GM12878 (cell line): Measurements from ENCODE around the gene CRYL1. TPM values are rescaled to one million over a fixed set of nuclear protein-coding genes. Genes with fewer than 3 reads are reported as not detected.

ENCODE experiments used
- ATAC-seq: fragments of 200-7000 bp; cut with Tn5 transposase; 3 replicates; pipeline ENCODE4 v1.9.1; 2020; ENCODE audit warnings: mild to moderate bottlenecking, moderate library complexity
- BruUV-seq: library from RNA; stranded (reverse); fragments of 400-500 nt; replicated peaks from 2 replicates; lab custom pipeline; 2021; lab: Mats Ljungman, UMichigan
- CTCF ChIA-PET: fragments of 300-600 bp; sonication (Branson Sonifier 250); formaldehyde crosslinking; extraction: SDS; loops from one replicate; lab custom pipeline; 2021; ENCODE audit warnings: inconsistent platforms; lab: Yijun Ruan, JAX
- POLR2A ChIA-PET: fragments of 350-600 bp; formaldehyde crosslinking; extraction: SDS; loops from one replicate; lab custom pipeline; 2021; ENCODE audit warnings: inconsistent platforms; lab: Charles Lee
- RAD21 ChIA-PET: fragments of 300-600 bp; sonication (Branson Sonifier 250); formaldehyde crosslinking; loops from one replicate; lab custom pipeline; 2023; ENCODE audit warnings: antibody characterized with exemption; ENCODE audit not compliant: unreplicated experiment; lab: Charles Lee
- SMC1A ChIA-PET: fragments of 300-600 bp; sonication (Branson Sonifier 250); formaldehyde crosslinking; loops from one replicate; lab custom pipeline; 2023; ENCODE audit not compliant: unreplicated experiment, uncharacterized antibody; lab: Charles Lee
- DNase-seq: peaks from one replicate; pipeline ENCODE4 v3.0.0-alpha.2; 2011; ENCODE audit warnings: low read depth, low spot score
- FAIRE-seq: peaks from 3 replicates; lab custom pipeline; 2011; peaks lifted over from hg19 to GRCh38; lab: Jason Lieb, UNC
- H2AFZ ChIP-seq: 2 replicates; pipeline ENCODE4 v1.6.0; 2011; ENCODE audit warnings: low read depth, low read length, control low read depth; ENCODE audit not compliant: control insufficient read depth
- H3K27ac ChIP-seq: 2 replicates; pipeline ENCODE4 v1.5.1; 2011; ENCODE audit warnings: control low read depth; ENCODE audit not compliant: control insufficient read depth, insufficient read depth
- H3K27me3 ChIP-seq, 2 experiments: replicated peaks in 1 of 2; 2 replicates each; pipeline versions ENCODE4 v1.6.0 to v1.6.1; 2011; ENCODE audit warnings: low read length in 1 of 2; ENCODE audit not compliant: control insufficient read depth in 2 of 2, insufficient read depth in 2 of 2
- H3K36me3 ChIP-seq, 2 experiments: 2 replicates each; pipeline ENCODE4 v1.5.1; 2011; ENCODE audit warnings: low read length in 1 of 2; ENCODE audit not compliant: control insufficient read depth in 2 of 2, insufficient read depth in 2 of 2
- H3K4me1 ChIP-seq: 2 replicates; pipeline ENCODE4 v1.6.1; 2011; ENCODE audit warnings: mild to moderate bottlenecking, low read length, moderate library complexity, mixed read lengths; ENCODE audit not compliant: control insufficient read depth, insufficient read depth
- H3K4me2 ChIP-seq: 2 replicates; pipeline ENCODE4 v1.6.0; 2011; ENCODE audit warnings: control low read depth; ENCODE audit not compliant: control insufficient read depth, insufficient read depth
- H3K4me3 ChIP-seq: fragments of 200-600 bp; sonication (generic); 2 replicates; pipeline ENCODE4 v1.5.1; 2016
- H3K79me2 ChIP-seq: 2 replicates; pipeline ENCODE4 v1.6.0; 2011; ENCODE audit warnings: low read length; ENCODE audit not compliant: control insufficient read depth, insufficient read depth
- H3K9ac ChIP-seq: 2 replicates; pipeline ENCODE4 v1.8.0; 2011; ENCODE audit warnings: low read length, control low read depth, mixed read lengths; ENCODE audit not compliant: control insufficient read depth, insufficient read depth
- H3K9me3 ChIP-seq: replicated peaks from 3 replicates; pipeline ENCODE4 v1.5.1; 2011; ENCODE audit warnings: mild to moderate bottlenecking, low read length; ENCODE audit not compliant: control insufficient read depth, insufficient read depth
- H4K20me1 ChIP-seq: 2 replicates; pipeline ENCODE4 v1.6.0; 2011; ENCODE audit not compliant: control insufficient read depth, insufficient read depth
- CHD1 ChIP-seq: IDR thresholded peaks from 2 replicates; pipeline ENCODE4 v1.6.1; 2012; ENCODE audit warnings: low read depth, low read length, improper control_type of control experiment
- MEF2A ChIP-seq: IDR thresholded peaks from 2 replicates; pipeline ENCODE4 v1.6.1; 2011; ENCODE audit warnings: low read depth, mild to moderate bottlenecking, low read length, moderate library complexity; ENCODE audit not compliant: insufficient read depth
- MYB ChIP-seq: fragments of 150-350 bp; IDR thresholded peaks from 2 replicates; pipeline ENCODE4 v1.6.1; 2014; ENCODE audit warnings: mild to moderate bottlenecking, low read depth, low read length, borderline replicate concordance
- PAX5 ChIP-seq: IDR thresholded peaks from 2 replicates; pipeline ENCODE4 v1.6.1; 2011; ENCODE audit warnings: low read depth, low read length, borderline replicate concordance
- RAD51 ChIP-seq: fragments of 450-650 bp; IDR thresholded peaks from 2 replicates; pipeline ENCODE4 v1.6.1; 2016; ENCODE audit warnings: moderate library complexity, mild to moderate bottlenecking, inconsistent platforms
- WGBS: methylation state at CpG from one replicate; pipeline ENCODE4 v1.1.6; 2016; ENCODE audit warnings: low lambda C conversion rate; ENCODE audit not compliant: insufficient replicate concordance, insufficient coverage; ENCODE audit errors: missing lambda C conversion rate; 5-methylcytosine and 5-hydroxymethylcytosine counted together
- in situ Hi-C: fragments of 300-500 bp; cut with MboI; formaldehyde crosslinking; loops from 9 replicates; pipeline ENCODE4 v1.14.3; 2018; ENCODE audit warnings: mixed read lengths
- intact Hi-C: fragments of 100-400 bp; cut with micrococcal nuclease; formaldehyde crosslinking; loops from one replicate; pipeline ENCODE4 v1.14.2; 2022; ENCODE audit not compliant: unreplicated experiment
- polyA plus RNA-seq, 11 experiments: library from polyadenylated mRNA; depleted of rRNA in 4 of 11; unstranded in 6 of 11; stranded (reverse) in 5 of 11; fragments of >200 nt; fragmentation: Nextera tagmentation in 4 of 11; fragmentation: Illumina TruSeq in 1 of 11; extraction: Ambion mirVana in 4 of 11; extraction: Trizol in 1 of 11; gene quantifications; 1 replicate in 1 of 11; 2 replicates in 10 of 11; pipeline versions ENCODE4 v1.2.1 to v1.2.3, GENCODE V29; 2011 to 2016; ENCODE audit warnings: inconsistent platforms in 2 of 11, missing spikeins in 2 of 11, low read depth in 1 of 11
- total RNA-seq, 4 experiments: library from RNA; depleted of rRNA in 3 of 4; stranded (reverse); fragments of >200 nt in 3 of 4; fragmentation: Illumina TruSeq in 1 of 4; extraction: Trizol in 1 of 4; gene quantifications; 2 replicates each; pipeline versions ENCODE4 v1.2.1 to v1.2.3, GENCODE V29; 2013 to 2021
- TF ChIP-seq, protein P1 (sequence below): fragments of 150-350 bp; IDR thresholded peaks from 2 replicates; pipeline ENCODE4 v1.6.1; 2016; ENCODE audit warnings: low read depth, low read length
- TF ChIP-seq, protein P2 (sequence below): fragments of 450-650 bp; IDR thresholded peaks from 2 replicates; pipeline ENCODE4 v1.6.1; 2017; ENCODE audit warnings: mild to moderate bottlenecking, low read depth, inconsistent platforms; ENCODE audit not compliant: poor library complexity, severe bottlenecking
- TF ChIP-seq, protein P3 (sequence below): fragments of 450-650 bp; IDR thresholded peaks from 2 replicates; pipeline ENCODE4 v1.6.1; 2014; ENCODE audit warnings: mild to moderate bottlenecking
- TF ChIP-seq, protein P4 (sequence below): fragments of 450-650 bp; IDR thresholded peaks from 2 replicates; pipeline ENCODE4 v1.6.1; 2017; ENCODE audit warnings: mild to moderate bottlenecking, moderate library complexity

Gene CRYL1
- total and polyA plus RNA-seq, 10 of the 15 experiments (the other 5 are each of a cell fraction or from before 2014, with no cell fraction given) = 5.5 to 36.7 (median 12.2) TPM

DNA sequence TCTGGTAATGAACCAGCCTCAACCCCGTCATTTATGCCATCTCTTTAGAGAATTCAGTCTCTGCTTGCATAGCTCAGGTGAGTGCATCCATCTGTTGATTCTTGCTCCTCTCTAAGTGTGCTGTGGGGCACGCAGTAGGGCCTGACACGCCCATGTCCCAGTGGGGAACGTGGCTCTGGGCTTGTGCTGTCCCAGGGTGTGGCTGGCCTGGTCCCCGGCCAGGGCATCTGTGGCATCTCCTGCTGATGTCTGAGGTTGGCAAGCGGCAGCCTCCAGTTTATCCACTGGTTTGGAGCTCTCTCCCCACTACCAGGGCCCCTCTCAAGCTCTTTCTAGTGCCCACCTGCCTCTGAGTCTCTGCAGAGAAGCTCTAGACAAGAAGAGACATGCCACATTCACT lies 146.9 kb downstream of the CRYL1 start (continued):
- TF ChIP-seq, protein P1, sequence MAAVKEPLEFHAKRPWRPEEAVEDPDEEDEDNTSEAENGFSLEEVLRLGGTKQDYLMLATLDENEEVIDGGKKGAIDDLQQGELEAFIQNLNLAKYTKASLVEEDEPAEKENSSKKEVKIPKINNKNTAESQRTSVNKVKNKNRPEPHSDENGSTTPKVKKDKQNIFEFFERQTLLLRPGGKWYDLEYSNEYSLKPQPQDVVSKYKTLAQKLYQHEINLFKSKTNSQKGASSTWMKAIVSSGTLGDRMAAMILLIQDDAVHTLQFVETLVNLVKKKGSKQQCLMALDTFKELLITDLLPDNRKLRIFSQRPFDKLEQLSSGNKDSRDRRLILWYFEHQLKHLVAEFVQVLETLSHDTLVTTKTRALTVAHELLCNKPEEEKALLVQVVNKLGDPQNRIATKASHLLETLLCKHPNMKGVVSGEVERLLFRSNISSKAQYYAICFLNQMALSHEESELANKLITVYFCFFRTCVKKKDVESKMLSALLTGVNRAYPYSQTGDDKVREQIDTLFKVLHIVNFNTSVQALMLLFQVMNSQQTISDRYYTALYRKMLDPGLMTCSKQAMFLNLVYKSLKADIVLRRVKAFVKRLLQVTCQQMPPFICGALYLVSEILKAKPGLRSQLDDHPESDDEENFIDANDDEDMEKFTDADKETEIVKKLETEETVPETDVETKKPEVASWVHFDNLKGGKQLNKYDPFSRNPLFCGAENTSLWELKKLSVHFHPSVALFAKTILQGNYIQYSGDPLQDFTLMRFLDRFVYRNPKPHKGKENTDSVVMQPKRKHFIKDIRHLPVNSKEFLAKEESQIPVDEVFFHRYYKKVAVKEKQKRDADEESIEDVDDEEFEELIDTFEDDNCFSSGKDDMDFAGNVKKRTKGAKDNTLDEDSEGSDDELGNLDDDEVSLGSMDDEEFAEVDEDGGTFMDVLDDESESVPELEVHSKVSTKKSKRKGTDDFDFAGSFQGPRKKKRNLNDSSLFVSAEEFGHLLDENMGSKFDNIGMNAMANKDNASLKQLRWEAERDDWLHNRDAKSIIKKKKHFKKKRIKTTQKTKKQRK = no peak

DNA sequence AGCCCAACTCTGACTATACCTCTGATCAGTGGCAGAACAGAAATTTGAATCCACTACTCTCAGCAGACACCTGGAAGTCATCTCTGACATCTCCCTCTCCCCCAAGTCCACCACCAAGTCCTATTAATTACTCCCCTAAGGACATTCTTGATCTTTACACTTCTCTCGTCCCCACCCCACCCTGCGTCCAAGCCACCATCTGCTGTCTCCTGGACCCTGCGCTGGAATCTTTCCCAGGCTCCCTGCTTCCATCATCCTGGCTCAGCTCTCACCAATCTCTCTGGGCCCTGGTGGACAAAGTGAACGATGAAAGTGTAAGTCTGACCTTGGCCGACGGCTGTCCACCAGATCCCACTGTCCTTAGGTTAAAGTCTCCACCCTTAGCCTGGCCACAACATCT lies 147.9 kb downstream of the CRYL1 start:
- Histone ChIP-seq H3K4me3 (no peak overlapping the region), H4K20me1 (no peaks in the 10 kb centered on the region), H3K9me3 (no peaks in the 10 kb centered on the region), H3K4me1 (no peaks in the 10 kb centered on the region), H3K27ac (no peak overlapping the region), H3K79me2 (no peaks in the 10 kb centered on the region), H3K27me3 (no peaks in the 10 kb centered on the region), H2AFZ (no peak overlapping the region), H3K4me2 (no peak overlapping the region), H3K36me3 (no peaks in the 10 kb centered on the region), H3K9ac (no peak overlapping the region)
- ChIA-PET POLR2A (no interaction called here), SMC1A (no interaction called here), CTCF (no interaction called here), RAD21 (no interaction called here)
- ATAC-seq (no peak), FAIRE-seq (no peak), DNase-seq (no peak)
- 84% methylated on average over 6 of the region's 6 CpGs for WGBS
- intact Hi-C loops (no loop called here), in situ Hi-C loops (loop anchor here (5.0 kb wide), 1 partner anchor 50 kb away; no protein-coding TSS in a partner anchor)
- no TSS peak for BruUV-seq
- TF ChIP-seq MEF2A = no peak
- no peak for TF ChIP-seq MYB
- no peak for TF ChIP-seq CHD1
- TF ChIP-seq, protein P2, sequence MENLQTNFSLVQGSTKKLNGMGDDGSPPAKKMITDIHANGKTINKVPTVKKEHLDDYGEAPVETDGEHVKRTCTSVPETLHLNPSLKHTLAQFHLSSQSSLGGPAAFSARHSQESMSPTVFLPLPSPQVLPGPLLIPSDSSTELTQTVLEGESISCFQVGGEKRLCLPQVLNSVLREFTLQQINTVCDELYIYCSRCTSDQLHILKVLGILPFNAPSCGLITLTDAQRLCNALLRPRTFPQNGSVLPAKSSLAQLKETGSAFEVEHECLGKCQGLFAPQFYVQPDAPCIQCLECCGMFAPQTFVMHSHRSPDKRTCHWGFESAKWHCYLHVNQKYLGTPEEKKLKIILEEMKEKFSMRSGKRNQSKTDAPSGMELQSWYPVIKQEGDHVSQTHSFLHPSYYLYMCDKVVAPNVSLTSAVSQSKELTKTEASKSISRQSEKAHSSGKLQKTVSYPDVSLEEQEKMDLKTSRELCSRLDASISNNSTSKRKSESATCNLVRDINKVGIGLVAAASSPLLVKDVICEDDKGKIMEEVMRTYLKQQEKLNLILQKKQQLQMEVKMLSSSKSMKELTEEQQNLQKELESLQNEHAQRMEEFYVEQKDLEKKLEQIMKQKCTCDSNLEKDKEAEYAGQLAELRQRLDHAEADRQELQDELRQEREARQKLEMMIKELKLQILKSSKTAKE = no peak
- TF ChIP-seq, protein P3, sequence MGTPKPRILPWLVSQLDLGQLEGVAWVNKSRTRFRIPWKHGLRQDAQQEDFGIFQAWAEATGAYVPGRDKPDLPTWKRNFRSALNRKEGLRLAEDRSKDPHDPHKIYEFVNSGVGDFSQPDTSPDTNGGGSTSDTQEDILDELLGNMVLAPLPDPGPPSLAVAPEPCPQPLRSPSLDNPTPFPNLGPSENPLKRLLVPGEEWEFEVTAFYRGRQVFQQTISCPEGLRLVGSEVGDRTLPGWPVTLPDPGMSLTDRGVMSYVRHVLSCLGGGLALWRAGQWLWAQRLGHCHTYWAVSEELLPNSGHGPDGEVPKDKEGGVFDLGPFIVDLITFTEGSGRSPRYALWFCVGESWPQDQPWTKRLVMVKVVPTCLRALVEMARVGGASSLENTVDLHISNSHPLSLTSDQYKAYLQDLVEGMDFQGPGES = no peak
- TF ChIP-seq, protein P4, sequence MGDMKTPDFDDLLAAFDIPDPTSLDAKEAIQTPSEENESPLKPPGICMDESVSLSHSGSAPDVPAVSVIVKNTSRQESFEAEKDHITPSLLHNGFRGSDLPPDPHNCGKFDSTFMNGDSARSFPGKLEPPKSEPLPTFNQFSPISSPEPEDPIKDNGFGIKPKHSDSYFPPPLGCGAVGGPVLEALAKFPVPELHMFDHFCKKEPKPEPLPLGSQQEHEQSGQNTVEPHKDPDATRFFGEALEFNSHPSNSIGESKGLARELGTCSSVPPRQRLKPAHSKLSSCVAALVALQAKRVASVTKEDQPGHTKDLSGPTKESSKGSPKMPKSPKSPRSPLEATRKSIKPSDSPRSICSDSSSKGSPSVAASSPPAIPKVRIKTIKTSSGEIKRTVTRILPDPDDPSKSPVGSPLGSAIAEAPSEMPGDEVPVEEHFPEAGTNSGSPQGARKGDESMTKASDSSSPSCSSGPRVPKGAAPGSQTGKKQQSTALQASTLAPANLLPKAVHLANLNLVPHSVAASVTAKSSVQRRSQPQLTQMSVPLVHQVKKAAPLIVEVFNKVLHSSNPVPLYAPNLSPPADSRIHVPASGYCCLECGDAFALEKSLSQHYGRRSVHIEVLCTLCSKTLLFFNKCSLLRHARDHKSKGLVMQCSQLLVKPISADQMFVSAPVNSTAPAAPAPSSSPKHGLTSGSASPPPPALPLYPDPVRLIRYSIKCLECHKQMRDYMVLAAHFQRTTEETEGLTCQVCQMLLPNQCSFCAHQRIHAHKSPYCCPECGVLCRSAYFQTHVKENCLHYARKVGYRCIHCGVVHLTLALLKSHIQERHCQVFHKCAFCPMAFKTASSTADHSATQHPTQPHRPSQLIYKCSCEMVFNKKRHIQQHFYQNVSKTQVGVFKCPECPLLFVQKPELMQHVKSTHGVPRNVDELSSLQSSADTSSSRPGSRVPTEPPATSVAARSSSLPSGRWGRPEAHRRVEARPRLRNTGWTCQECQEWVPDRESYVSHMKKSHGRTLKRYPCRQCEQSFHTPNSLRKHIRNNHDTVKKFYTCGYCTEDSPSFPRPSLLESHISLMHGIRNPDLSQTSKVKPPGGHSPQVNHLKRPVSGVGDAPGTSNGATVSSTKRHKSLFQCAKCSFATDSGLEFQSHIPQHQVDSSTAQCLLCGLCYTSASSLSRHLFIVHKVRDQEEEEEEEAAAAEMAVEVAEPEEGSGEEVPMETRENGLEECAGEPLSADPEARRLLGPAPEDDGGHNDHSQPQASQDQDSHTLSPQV = no peak
- no peak for TF ChIP-seq PAX5
- TF ChIP-seq RAD51 = no peak
